ENCODE results near the gene PRDM16.
"Not testable (repeated sequence)": the region's sequence is repeated elsewhere in the genome, so short reads cannot be mapped to it uniquely, and the experiment has no call there.

Gene PRDM16

GRCh38 chr1:3082051-3082450 lies 13.0 kb downstream of the PRDM16 start:
- no peak for DNase-seq (ENCODE audit: low spot score)

DNA sequence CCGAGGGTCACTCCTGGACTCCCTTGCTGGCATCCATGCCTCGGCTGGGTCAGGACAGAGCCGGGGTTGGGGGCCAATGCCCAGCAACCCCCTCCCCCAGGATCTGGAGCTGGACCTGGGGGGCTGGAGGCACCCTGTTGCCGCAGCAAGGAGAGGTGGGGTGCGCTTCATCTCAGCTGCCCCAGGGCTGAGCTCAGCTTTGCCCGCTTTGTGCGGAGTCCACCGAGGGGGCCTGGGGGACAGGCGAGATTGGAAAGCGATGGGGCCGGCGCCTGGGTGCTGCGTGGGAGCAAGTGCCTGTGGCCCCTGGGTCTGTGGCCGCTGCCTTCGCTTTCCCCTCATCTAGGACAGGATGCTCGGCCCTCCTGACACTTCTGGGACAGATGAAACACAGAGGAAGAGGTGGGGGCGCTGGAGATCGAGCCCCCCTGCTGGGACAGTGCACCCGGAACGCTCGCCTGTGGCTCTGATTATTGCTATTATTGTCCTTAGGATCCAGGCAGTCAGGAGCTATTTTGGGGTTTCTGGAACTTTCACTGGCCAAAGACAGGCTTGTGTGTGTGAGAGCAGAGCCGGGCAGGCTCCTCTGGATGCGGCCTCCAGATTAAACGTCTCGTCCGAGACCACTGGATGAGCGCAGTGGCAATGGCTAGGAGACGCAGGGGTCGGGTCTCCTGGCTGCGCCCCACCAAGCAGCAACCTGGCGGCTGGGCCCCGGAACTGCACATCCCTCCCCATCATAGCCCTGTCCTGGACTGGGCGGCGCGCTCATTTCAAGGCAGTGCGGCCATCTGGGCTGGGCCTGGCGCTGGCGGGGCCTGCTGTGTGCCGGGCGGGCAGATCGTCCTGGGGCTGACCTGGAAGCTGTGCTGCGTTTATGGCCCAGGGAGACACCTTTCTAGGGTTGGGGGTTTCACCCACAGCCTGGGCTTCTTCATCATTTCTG lies 13.8 kb downstream of the PRDM16 start:
- DNase-seq (ENCODE audit: low spot score) = no peak

GRCh38 chr1:3084154-3084553 lies 15.2 kb downstream of the PRDM16 start:
- no peak for DNase-seq (ENCODE audit: low spot score)

GRCh38 chr1:3084726-3085125 lies 15.7 kb downstream of the PRDM16 start:
- DNase-seq (ENCODE audit: low spot score) = no peak

DNA sequence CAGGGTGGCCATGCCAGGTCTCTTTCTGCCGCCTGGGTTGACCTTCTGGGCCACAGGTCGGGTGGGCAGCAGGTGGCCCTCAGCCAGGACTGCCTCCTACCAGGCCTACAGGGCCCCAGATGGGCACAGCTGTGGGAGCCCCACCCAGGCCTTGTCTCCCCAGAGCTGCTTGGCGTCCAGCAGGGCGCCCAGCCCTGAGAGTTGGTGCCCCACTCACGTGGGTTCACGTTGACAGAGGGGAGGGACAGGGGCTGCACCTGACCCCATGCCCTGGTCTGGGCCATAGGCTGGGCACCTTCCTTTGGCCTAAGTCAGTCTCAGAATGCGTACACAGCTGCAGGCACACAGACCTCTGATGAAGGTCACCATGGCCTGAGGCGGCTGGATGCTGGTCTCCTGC lies 16.7 kb downstream of the PRDM16 start:
- no peak for DNase-seq (ENCODE audit: low spot score)

GRCh38 chr1:3086272-3086974 lies 17.4 kb downstream of the PRDM16 start:
- no peak for DNase-seq (ENCODE audit: low spot score)

DNA sequence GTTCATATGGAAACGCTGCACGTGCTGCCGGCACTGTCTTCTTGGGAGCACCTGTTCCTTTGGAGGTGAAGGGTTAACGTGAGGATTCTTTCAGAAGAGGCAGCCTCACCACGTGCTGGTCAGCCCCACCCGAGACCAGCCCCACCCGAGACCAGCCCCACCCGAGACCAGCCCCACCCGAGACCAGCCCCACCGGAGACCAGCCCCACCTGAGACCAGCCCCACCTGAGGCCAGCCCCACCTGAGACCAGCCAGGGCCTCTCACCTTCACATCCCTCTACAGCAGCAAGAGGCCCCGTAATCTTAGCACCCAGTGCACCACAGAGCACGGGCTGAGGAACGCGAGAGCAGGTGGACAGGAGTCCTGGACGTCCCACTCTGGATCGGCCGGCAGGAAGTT lies 18.0 kb downstream of the PRDM16 start:
- no peak for DNase-seq (ENCODE audit: low spot score)

GRCh38 chr1:3087946-3088668 lies 19.1 kb downstream of the PRDM16 start:
- not testable (repeated sequence) for DNase-seq (ENCODE audit: low spot score)

- no peak for DNase-seq (ENCODE audit: low spot score)
These were observed 20.5 kb downstream of the PRDM16 start for GRCh38 chr1:3089490-3089889.

DNA sequence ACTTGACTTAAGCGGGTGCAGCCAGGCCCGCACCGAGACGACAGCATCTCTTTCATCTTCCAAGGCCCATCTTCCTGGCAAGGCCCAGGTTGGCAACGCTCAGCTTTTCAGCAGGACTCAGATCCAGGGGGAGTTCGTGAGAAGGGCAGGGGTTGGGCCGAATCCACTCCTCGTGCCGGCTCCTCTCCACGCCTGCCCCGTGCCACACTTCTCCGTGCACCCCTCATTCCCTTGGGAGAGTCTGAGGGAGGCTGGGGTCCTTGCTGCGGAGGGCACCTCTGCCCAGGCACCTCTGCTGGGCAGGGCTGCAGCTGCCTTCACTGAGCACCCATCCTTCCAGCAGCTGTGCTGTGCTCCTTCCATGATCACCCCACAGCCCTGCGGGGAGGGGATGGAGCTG lies 22.3 kb downstream of the PRDM16 start:
- DNase-seq (ENCODE audit: low spot score) = no peak

- no peak for DNase-seq (ENCODE audit: low spot score)
These were observed 23.5 kb downstream of the PRDM16 start for GRCh38 chr1:3092530-3092929.

- no peak for DNase-seq (ENCODE audit: low spot score)
These were observed 25.1 kb downstream of the PRDM16 start for GRCh38 chr1:3093898-3094626.

- DNase-seq (ENCODE audit: low spot score) = no peak
These were observed 26.1 kb downstream of the PRDM16 start for GRCh38 chr1:3094863-3095780.

GRCh38 chr1:3096345-3096744 lies 27.3 kb downstream of the PRDM16 start:
- DNase-seq (ENCODE audit: low spot score) = no peak

- no peak for DNase-seq (ENCODE audit: low spot score)
These were observed 28.2 kb downstream of the PRDM16 start for GRCh38 chr1:3097231-3097630.

GRCh38 chr1:3097861-3098260 lies 28.9 kb downstream of the PRDM16 start:
- no peak for DNase-seq (ENCODE audit: low spot score)

DNA sequence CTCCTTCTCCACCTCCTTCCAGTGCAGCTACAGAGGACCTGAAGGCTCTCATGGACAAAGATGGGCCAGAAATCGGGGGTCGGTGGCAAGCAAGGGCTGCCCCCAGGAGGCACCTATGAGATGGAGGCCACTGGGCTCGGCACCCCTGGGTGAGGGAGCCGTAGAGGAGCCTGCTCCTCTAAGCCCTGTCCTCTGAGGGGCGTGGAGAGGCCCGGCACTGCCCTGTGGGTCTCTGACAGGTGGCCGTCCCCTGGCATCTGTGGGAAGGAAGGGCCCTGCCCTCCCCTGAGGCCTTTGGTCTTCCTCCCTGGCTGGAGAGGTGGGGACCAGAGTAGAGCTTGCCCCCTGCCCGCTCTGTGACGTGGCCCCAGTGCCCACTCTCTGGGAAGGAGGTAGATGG lies 30.9 kb downstream of the PRDM16 start:
- no peak for DNase-seq (ENCODE audit: low spot score)

DNA sequence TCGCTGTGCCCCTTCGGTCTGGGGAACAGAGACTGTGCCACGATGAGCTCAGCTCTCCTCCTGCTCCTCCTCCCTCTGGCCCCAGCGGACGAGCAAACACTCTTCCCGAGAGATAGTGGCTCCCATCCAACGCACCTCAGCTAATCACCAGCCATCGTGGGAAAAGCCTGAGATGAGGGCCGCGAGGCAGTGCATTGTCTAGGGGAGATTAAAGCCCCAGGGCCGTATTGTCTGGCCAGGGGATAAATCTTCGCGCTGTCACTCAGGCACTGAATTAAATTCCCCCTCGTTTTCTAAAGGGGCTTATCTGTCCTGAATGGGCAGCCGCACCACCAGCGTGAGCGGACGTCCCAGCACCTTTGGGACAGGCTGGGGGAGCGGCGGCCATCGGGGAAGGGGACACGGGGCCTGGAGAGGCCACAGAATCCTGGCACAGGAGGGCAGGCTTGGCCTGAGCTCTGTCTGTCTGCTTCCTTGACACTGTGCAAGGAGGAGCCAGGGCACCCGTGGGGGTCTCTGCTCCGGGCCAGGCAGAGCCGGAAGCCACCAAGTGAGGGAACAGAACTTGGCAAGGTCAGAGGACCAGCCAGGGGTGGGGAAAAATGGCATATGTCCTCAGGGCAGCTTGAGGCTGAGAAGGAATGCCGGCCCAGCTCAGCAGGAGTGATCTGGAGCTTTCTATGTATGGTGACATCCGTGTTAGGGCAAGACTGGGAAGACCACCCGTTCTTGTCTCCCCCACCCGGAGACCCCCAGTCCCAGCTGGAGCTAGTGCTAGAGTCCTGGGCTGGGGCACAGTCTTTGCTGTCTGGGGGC lies 32.3 kb downstream of the PRDM16 start:
- DNase-seq (ENCODE audit: low spot score) = no peak

DNA sequence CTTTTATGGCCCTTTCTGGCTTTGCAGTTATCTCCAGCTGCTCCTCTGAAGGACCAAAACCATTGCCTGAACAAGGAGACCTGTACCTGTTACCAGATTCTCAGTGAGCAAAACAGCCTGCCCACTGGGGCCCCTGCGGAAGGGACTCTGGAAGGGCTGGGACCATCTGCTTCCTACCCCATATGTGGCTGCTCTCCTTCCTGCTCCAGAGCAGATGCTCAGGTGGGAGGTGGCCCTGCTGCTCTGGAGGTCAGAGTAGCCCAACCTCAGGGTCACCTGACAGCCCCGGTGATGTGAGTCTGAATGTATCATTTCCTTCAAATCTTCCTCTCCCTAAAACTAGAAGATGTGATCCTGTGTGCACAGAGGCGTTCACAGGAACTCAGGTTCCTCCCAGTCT lies 33.6 kb downstream of the PRDM16 start:
- DNase-seq (ENCODE audit: low spot score) = no peak
